ENCODE results near the gene UNC5A. TPM values are rescaled to one million over a fixed set of nuclear protein-coding genes. Genes with fewer than 3 reads are reported as not detected.

The UNC5A gene
- total RNA-seq, result under 0.01 TPM in 1 of 2 replicates, not detected in the other

GRCh38 chr5:176810081-176810597 is at the start of gene UNC5A:
Gene UNC5A, plus strand, starts transcription at chr5:176810559. Its CDS starts 192 bp downstream, at chr5:176810751.

GRCh38 chr5:176899296-176899891 is 89.0 kb downstream of the UNC5A start, which contains the start of gene HK3:
Gene HK3, minus strand, starts transcription at chr5:176899346. Its CDS starts 3,187 bp downstream, at chr5:176896159.

Other genes with a start within 250 kb of the UNC5A start
- 1.1 and 1.3 TPM in 2 replicates for gene GPRIN1, start 200.4 kb upstream of the UNC5A start, total RNA-seq
- 0.18 TPM in 1 of 2 replicates, not detected in the other for gene SNCB, start 180.0 kb upstream of the UNC5A start, total RNA-seq
- not detected in 2 replicates for gene EIF4E1B, start 179.9 kb upstream of the UNC5A start, total RNA-seq
- gene TSPAN17, start 163.1 kb upstream of the UNC5A start, total RNA-seq, result 27.8 and 32.0 TPM in 2 replicates
- not detected in 2 replicates for gene HK3, start 88.8 kb downstream of the UNC5A start, total RNA-seq
- gene UIMC1, start 196.2 kb downstream of the UNC5A start, total RNA-seq, result 24.3 and 29.3 TPM in 2 replicates
- gene ZNF346, start 212.1 kb downstream of the UNC5A start, total RNA-seq, result 12.3 and 13.8 TPM in 2 replicates

Data from smooth muscle cell of bladder (primary cell).